Stimulated activated CD4-positive, alpha-beta T cell treated with anti-CD3 and anti-CD28 coated beads, Interleukin-15, amount 100 ng/mL, for 1 hour (primary cell): ENCODE results near the gene MAG.
"Not testable (repeated sequence)": the region's sequence is repeated elsewhere in the genome, so short reads cannot be mapped to it uniquely, and the experiment has no call there.

Source experiments
- DNase-seq, 2 donors: peaks; one replicate each; pipeline ENCODE4 v3.0.0-alpha.2; 2020; ENCODE audit warnings: low read depth in 1 of 2, low spot score in 1 of 2

The MAG gene

GRCh38 chr19:35358834-35359233 is 66.9 kb downstream of the MAG start:
- not testable (repeated sequence) for DNase-seq

- not testable (repeated sequence) for DNase-seq
Measured at GRCh38 chr19:35359395-35359794, 67.4 kb downstream of the MAG start.

GRCh38 chr19:35360081-35360480 is 68.1 kb downstream of the MAG start:
- DNase-seq = not testable (repeated sequence)

- DNase-seq = no peak
Measured at GRCh38 chr19:35360880-35361420, 69.0 kb downstream of the MAG start.

- DNase-seq = no peak
Measured at GRCh38 chr19:35362261-35363000, 70.5 kb downstream of the MAG start.

- DNase-seq = no peak
Measured at GRCh38 chr19:35363001-35363590, 71.1 kb downstream of the MAG start.
